Epithelial cell of esophagus (primary cell): ENCODE results near the gene ITGA1.
A peak's percentile ranks its signal among the peaks of the same experiment; 100 is the strongest.

Experiments used
- DNase-seq: peaks from one replicate; pipeline ENCODE4 v3.0.0; 2010; ENCODE audit warnings: low read depth
- H3K4me3 ChIP-seq: 2 replicates; pipeline ENCODE4 v1.5.1; 2011; ENCODE audit warnings: mild to moderate bottlenecking, low read length, control low read depth
- TF ChIP-seq, protein P1 (sequence below): IDR thresholded peaks from 2 replicates; pipeline ENCODE4 v1.5.1; 2011; ENCODE audit warnings: low read depth, mild to moderate bottlenecking, low read length, control low read depth, inconsistent platforms; ENCODE audit not compliant: insufficient read depth; ENCODE audit errors: missing control alignments

The ITGA1 gene

DNA sequence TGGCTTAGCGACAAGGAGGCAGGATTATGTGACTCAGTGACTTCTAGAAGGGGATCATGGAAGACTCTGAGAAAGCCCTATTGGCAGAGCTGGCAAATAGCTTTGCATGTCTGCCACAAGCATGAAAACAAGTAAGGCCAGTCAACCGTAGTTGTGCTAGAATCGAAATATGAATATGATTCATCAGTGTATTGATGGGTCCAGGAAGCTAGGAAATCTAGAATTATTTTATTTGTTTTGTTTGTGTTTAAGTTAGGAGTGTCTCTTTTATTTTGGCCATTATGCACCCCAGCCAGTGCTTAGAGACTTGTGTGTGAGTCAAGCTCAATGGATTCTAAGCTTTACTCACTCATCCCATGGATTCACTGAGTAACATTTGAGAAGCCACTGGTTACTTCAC, 197.6 kb downstream of the ITGA1 start:
- TF ChIP-seq, protein P1, sequence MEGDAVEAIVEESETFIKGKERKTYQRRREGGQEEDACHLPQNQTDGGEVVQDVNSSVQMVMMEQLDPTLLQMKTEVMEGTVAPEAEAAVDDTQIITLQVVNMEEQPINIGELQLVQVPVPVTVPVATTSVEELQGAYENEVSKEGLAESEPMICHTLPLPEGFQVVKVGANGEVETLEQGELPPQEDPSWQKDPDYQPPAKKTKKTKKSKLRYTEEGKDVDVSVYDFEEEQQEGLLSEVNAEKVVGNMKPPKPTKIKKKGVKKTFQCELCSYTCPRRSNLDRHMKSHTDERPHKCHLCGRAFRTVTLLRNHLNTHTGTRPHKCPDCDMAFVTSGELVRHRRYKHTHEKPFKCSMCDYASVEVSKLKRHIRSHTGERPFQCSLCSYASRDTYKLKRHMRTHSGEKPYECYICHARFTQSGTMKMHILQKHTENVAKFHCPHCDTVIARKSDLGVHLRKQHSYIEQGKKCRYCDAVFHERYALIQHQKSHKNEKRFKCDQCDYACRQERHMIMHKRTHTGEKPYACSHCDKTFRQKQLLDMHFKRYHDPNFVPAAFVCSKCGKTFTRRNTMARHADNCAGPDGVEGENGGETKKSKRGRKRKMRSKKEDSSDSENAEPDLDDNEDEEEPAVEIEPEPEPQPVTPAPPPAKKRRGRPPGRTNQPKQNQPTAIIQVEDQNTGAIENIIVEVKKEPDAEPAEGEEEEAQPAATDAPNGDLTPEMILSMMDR, result peak; percentile 3
- peak; percentile 86 for DNase-seq
- no peak overlapping the region for H3K4me3 ChIP-seq

DNA sequence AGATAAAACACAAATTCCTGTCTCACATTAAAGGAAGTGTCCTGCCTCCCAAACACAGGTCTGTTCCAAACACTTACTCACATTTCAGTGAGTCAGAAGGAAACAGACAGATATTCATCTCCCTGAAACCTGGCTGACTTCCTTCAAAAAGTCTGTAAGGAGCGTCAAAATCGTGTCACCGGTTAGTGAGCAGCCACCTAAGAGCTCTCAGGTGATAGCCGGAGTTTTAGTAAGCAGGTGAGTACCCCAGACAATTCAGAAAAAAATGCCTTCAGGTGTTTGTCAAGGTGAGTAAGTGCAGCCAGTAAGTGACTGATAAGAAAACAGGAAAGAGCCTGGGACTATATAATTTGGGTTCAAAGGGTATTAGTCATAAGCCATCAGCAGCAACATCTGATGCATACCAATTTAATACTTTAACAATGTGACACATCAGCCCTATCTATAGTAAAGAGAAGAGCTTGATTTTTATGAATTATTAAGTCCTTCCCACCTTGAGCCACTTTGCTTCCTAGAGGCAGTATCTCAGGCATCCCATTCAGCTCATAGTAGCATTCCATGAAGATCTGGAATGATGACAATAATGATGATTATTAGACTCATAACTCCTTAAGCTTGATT, 200.1 kb downstream of the ITGA1 start:
- peak; percentile 97 for DNase-seq
- H3K4me3 ChIP-seq, result no peak overlapping the region
- TF ChIP-seq, protein P1, result no peak

DNA sequence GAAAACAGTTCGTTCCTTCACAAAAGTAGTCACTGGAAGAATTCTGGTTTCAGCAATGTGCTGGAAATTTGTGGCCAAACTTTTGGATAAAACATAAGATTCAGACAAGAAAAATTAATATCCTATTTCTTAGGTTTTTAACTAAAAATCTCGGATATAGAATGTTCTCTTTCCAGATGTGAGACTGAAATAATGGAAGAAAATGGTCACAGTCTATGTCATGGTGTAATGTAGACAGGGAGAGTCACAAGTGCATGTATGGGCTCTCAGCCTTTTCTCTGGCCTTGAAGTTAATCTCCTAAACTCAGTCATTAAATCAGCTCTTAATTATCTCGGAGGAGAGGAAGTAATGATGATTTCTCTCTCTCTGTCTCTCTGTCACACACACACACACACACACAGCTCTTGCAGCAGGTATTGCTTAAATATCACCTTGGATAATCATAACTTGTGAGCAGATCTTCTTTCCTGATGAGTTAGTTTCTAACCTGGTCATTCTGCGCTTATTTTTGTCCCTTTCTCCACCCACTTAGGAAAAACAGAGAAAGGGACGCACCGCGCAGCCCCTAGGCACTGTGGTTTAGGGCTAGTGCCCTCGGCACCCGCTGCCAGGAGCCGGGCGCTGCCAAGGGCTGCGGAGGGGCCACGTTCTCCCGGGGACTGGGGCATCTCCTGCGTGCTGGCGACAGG, 200.8 kb downstream of the ITGA1 start:
- DNase-seq, result peak; percentile 50
- H3K4me3 ChIP-seq, result peak overlapping the region; percentile 85
- TF ChIP-seq, protein P1, result no peak

DNA sequence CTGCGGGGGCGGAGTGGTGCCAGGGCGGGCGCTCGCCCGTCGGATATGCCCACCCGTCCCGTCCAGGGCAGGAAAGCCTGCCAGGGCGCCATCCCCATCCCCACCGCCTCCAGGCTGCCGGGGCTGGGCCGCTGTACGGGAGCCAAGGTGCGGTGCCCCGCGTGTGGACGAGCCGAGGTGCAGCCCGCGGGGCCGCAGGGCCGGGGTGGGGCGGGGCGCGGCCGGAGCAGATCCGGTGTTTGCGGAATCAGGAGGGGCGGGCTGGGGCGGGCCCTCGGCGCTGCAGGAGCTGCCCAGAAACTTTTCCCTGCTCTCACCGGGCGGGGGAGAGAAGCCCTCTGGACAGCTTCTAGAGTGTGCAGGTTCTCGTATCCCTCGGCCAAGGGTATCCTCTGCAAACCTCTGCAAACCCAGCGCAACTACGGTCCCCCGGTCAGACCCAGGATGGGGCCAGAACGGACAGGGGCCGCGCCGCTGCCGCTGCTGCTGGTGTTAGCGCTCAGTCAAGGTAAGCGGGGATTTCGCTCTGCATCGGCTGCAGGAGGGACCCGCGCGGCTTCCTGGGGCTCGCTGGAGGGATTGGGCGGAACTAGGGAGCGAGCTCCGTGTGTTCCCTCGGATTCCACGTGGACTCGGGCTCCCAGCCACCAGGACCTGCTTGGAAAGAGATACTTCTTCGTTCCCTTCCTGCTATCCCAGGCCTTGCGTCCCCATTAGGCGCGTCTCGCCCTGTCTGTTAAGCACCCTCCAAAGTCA, 201.5 kb downstream of the ITGA1 start, which contains the start of gene ITGA2:
TSS of gene ITGA2 (plus strand) at position 328 of the 756 bp plus-strand sequence. CDS start at position 445, 117 bp downstream.
- DNase-seq, result peak; percentile 87
- TF ChIP-seq, protein P1, result no peak
- peak within 1 kb of the TSS; percentile 85 for H3K4me3 ChIP-seq

DNA sequence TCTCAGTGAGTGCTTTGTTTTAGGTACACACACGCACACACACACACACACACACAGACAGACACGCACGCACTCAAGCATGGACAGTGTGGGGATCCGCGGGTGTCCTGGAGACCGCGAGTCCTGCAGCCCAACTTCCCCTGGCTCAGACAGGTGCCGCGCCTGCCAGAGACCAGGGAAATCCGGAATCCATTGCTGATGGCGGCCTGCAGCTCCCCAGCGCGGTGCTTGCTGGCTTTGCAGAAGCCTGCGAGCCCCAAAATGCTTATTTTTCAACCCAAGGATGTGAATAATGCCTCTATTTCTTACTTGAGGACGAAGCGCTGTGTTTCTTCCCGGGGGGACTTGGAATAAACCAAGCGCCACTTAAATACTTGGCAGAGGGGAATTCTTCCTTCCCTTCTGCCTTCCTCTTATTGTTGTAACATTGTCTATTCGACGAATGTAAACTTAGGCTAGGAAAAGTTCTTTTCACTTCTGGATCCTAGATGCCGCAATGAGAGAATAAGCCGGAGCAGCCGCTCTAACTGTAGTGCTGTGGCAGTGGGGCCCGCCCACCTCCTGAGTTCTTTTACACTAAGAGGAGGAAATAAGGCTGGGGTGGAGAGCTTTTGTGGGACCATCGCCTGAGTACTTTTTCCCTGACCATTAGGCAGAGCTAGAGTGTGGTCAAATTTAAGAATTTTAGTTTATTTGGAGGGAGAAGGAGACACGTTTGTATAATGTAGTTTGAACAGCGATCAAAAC, 202.2 kb downstream of the ITGA1 start:
- peak overlapping the region; percentile 85 for H3K4me3 ChIP-seq
- TF ChIP-seq, protein P1, result peak; percentile 48
- DNase-seq, result peak; percentile 56

DNA sequence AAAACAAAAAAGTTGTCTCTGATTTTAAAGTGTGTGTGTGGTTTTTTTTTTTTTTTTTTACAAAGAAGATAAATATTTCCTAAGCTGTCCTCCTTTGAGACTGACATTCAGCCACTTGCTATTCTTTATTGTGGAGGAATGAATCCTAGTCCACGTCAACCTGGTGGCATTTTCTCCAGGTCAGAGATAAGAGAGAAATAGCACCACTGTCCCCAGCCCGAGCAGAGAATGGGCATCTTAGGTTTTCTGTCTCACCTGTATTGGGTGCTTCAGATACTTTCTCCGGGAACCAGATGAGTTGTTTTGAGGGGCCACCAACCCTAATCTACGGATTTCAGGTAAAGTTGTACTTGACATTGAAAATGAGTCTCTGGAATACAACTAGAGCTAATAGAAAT, 202.8 kb downstream of the ITGA1 start:
- DNase-seq, result no peak
- peak overlapping the region; percentile 85 for H3K4me3 ChIP-seq
- TF ChIP-seq, protein P1, result no peak
